ENCODE data around the gene GNGT2.

Gene GNGT2

DNA sequence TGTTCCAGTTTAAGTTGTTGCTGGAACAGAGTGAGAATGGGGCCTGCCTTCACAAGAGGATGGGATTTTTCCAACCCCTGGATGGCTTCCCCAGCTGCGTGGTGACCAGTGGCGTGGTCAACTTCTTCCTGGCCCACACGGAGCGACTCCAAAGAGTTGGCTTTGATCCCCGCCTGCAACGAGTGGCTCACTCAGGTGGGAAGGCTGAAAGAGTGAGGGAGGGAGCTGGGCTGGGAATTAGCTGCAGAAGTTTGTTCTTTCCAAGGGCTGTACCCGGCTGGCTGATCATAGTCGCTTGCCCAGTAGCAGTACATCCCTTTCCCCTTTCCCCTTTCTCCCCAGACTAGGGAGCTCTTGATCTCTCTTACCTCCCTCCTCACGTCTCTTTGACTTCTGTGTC, 41.7 kb downstream of the GNGT2 start:
- DNase-seq (ENCODE audit: low spot score) = no peak

DNA sequence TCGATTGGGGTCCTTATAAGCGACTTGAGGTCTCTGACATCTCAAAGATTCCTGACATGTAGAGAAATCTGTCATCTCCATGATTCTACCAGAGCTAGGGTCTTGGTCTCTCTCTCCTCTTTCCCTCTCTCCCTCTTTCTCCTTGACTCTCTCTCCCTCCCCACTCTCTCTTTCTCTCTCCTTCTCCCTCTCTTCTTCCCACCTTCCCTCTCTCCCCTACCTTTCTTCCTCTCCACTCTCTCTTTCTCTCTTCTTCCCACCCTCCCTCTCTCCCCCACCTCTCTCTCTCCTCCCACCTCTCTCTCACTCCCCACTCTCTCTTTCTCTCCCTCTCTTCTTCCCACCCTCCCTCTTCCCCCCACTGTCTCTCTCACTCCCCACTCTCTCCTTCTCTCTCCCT, 45.2 kb downstream of the GNGT2 start:
- no peak for DNase-seq (ENCODE audit: low spot score)

DNA sequence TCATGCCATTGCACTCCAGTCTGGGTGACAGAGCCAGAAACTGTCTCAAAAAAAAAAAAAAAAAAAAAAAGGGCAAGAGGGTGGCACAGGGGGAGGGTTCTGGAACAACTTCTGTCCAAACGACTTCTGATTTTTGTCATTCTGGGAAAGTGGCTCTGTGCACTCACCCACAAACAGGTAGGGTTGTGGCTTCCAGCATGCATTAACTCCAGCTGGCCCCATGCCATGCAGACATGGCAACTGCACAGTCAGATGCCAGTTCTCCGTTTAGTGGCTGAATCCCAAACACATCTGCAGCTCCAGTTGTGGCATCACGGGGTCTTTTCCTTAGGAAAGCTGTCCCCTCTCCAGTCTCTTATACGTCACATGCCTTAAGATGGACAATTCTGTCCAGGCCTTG, 47.5 kb downstream of the GNGT2 start:
- DNase-seq (ENCODE audit: low spot score) = no peak

DNA sequence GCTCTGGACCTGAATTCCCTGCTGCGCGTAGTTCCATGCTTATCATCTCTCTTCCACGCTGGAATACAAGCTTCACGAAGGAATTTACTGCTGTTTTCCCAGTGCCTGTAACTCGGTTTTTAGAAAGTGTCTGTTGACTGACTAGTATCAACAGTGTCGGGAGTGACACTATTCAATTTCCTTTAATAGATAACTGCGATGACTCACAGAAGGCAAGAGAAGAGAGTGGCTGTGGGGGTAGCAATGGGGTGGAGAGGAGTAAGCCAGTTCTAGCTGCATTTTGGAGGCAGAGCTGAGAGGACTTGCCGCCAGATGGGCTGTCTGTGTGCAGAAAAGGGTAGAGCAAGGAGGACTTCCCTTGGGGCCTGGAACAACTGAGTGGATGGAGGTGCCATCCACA, 52.6 kb downstream of the GNGT2 start:
- no peak for DNase-seq (ENCODE audit: low spot score)

DNA sequence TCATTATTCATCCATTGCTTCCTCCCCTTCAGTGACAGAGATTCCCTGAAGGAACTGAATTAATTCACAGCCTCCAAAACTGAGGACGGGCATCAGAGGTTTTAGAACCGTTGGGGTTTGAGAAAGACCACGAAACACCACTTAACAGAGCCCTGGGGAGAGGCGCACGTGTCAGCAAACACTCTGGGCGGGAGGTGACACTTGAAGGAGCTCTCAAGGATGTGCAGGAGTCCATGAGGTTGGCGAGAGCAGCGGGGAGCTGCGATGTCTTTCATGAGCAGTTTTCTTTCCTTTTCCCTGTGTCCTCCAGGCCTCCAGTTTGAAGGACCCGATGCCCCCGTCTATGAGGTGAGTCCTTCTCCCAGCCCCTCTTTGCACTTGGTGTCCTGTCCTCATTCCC, 54.1 kb downstream of the GNGT2 start:
- DNase-seq (ENCODE audit: low spot score) = no peak
